Measurements from ENCODE around the gene NEURL2.
"Not testable (repeated sequence)": the region's sequence is repeated elsewhere in the genome, so short reads cannot be mapped to it uniquely, and the experiment has no call there.

DNA sequence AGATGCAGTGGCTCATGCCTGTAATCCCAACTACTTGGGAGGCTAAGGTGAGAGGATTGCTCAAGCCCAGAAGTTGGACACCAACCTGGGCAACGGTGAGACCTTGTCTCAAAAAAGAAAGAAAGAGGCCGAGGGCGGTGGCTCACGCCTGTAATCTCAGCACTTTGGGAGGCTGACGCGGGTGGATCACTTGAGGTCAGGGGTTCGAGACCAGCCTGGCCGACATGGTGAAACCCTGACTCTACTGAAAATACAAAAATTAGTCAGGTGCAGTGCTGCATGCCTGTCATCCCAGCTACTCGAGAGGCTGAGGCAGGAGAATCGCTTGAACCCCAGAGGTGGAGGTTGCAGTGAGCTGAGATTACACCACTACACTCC lies 16.9 kb downstream of the NEURL2 start:
- not testable (repeated sequence) for TF ChIP-seq POLR2A (IDR thresholded peaks at IDR 0.05; ENCODE audit: low read depth, low read length); TAF1 (IDR thresholded peaks at IDR 0.05; ENCODE audit: borderline replicate concordance, low read depth, low read length)

Measured in GM12892 (cell line).